Activated T-cell treated with anti-CD3 and anti-CD28 coated beads, Interleukin-2, amount 50 U/mL, for 4 hours (primary cell): ENCODE data around the gene PDP2. TPM values are rescaled to one million over a fixed set of nuclear protein-coding genes. Genes with fewer than 3 reads are reported as not detected.
"Not testable (repeated sequence)": the region's sequence is repeated elsewhere in the genome, so short reads cannot be mapped to it uniquely, and the experiment has no call there.

Source experiments
- ATAC-seq, 2 donors: fragments of 200-7000 bp; cut with Tn5 transposase; one replicate each; pipeline ENCODE4 v1.10.0; 2021
- DNase-seq: peaks from one replicate; pipeline ENCODE4 v3.0.0-alpha.2; 2020
- H3K27me3 Mint-ChIP-seq: one replicate; pipeline ENCODE4 v1.8.0; 2021; ENCODE audit warnings: low read depth, mixed read lengths
- H3K36me3 Mint-ChIP-seq: one replicate; pipeline ENCODE4 v1.8.0; 2022; ENCODE audit warnings: mixed read lengths; ENCODE audit not compliant: insufficient read depth
- H3K4me1 Mint-ChIP-seq: one replicate; pipeline ENCODE4 v1.8.0; 2021; ENCODE audit warnings: low read depth, mixed read lengths
- H3K4me3 Mint-ChIP-seq: one replicate; pipeline ENCODE4 v1.8.0; 2021; ENCODE audit warnings: mild to moderate bottlenecking, moderate library complexity, mixed read lengths
- H3K9me3 Mint-ChIP-seq: one replicate; pipeline ENCODE4 v1.8.0; 2021; ENCODE audit warnings: mixed read lengths
- total RNA-seq, 3 donors: library from RNA; stranded (reverse); gene quantifications; one replicate each; pipeline ENCODE4 v1.2.1, GENCODE V29; 2021

Gene PDP2
- total RNA-seq, 3 donors from 2014 or later: 27.4 to 31.1 (median 28.4) TPM

DNA sequence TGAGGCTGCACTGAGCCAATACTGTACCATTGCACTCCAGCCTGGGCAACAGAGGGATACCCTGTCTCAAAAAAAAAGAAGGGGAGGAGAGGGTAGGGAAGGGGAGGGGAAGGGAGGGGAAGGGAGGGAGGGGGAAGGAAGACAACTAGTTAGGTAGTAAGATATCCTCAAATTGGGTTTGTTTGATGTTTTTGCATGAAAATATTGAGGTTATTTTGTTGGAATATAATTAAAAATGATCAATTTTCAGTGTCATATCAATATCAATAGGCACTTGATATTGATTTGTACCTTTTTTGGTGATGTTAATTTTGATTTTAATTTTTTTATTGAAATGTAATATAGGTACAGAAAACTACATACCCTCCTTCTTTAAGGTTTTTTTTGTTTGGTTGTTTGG lies 16.6 kb upstream of the PDP2 start:
- ATAC-seq (no peak), DNase-seq (no peak)
- Mint-ChIP-seq H3K9me3 (no peaks in the 10 kb centered on the region), H3K4me1 (peaks cover 5% of the 10 kb centered on the region), H3K36me3 (no peaks in the 10 kb centered on the region), H3K4me3 (no peak overlapping the region), H3K27me3 (no peaks in the 10 kb centered on the region)

DNA sequence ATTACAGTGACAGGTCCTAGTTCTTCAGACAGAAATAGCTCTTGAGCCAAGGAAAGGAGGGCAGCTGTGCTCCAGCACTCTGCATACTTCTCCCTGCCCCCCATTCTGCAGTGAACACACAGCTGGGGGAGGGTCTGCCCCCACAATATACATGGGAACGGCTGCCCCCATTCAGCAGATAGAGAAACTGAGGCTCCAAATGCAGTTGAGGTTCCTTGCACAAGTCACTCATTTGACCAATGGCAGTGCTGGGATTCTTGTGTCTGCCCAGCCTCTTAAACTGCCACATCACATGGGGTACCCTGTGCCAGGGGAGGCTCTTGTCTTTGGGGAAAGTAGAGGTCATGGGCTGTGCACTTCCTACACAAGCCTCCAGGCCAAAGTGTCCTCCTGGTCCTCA lies 10.9 kb upstream of the PDP2 start:
- no peak overlapping the region for H3K4me3 Mint-ChIP-seq
- no peak for DNase-seq
- H3K9me3 Mint-ChIP-seq: no peaks in the 10 kb centered on the region
- ATAC-seq: no peak
- peaks cover 24% of the 10 kb centered on the region for H3K4me1 Mint-ChIP-seq
- H3K36me3 Mint-ChIP-seq: no peaks in the 10 kb centered on the region
- H3K27me3 Mint-ChIP-seq: no peaks in the 10 kb centered on the region

DNA sequence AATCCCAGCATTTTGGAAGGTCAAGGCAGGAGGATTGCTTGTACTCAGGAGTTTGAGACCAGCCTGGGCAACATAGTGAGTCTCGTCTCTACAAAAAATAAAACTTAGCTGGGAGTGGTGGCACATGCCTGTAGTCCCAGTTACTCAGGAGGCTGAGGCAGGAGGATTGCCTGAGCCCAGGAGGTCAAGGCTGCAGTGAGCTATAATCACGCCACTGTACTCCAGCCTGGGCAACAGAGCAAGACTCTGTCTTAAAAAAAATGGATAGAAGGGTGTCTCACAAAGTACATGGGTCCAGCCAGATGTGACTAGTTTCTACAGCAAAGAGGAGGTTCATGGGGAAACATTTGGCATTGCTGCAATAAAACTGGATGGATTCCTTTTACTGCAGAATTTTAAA lies 9.0 kb upstream of the PDP2 start:
- not testable (repeated sequence) for DNase-seq, H3K27me3 Mint-ChIP-seq, ATAC-seq, H3K9me3 Mint-ChIP-seq, H3K4me3 Mint-ChIP-seq, H3K36me3 Mint-ChIP-seq
- H3K4me1 Mint-ChIP-seq: peaks cover 39% of the 10 kb centered on the region

DNA sequence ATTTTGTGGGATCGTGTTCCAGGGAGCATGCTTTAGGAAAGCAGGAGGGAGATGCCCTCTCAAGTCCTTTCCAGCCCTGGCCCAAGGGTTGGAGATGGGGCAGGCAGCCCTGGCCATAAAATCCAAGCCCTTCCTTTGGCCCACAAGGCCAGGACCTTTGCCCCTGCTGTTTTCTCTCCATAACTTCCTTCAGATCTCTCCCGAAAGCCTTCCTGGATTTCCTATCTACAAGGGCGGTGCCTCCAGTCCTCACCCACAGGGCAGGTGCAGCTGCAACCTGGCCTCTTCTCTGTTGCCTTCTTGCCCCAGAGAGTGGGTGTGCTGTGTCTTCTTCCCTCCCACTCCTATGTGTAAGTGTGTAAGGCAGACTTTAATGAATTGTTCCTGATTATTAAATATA lies 8.5 kb upstream of the PDP2 start:
- ATAC-seq (no peak), DNase-seq (no peak)
- peaks cover 8% of the 10 kb centered on the region for H3K9me3 Mint-ChIP-seq
- H3K27me3 Mint-ChIP-seq: no peaks in the 10 kb centered on the region
- no peak overlapping the region for H3K4me3 Mint-ChIP-seq
- peaks cover 42% of the 10 kb centered on the region for H3K4me1 Mint-ChIP-seq
- H3K36me3 Mint-ChIP-seq: no peaks in the 10 kb centered on the region

DNA sequence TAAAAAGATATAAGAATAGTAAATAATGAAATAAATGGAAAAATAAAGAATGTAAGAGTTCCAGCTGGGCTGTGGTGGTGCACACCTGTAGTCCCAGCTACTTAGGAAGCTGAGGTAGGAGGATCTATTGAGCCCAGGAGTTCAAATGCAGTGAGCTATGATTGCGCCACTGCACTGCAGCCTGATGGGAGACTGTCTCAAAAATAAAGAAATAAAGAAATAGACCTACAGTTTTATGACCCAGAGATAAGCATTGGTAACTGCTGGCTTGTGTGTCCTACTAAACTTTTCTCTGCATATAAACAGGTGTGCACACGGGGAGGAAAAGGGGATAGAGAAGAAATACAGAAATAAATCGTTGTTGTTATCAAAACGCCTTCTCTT lies 7.8 kb upstream of the PDP2 start:
- ATAC-seq: no peak
- Mint-ChIP-seq H3K36me3 (no peaks in the 10 kb centered on the region), H3K4me1 (peaks cover 42% of the 10 kb centered on the region), H3K4me3 (peak overlapping the region; percentile 63), H3K9me3 (peaks cover 8% of the 10 kb centered on the region), H3K27me3 (no peaks in the 10 kb centered on the region)
- DNase-seq: no peak

DNA sequence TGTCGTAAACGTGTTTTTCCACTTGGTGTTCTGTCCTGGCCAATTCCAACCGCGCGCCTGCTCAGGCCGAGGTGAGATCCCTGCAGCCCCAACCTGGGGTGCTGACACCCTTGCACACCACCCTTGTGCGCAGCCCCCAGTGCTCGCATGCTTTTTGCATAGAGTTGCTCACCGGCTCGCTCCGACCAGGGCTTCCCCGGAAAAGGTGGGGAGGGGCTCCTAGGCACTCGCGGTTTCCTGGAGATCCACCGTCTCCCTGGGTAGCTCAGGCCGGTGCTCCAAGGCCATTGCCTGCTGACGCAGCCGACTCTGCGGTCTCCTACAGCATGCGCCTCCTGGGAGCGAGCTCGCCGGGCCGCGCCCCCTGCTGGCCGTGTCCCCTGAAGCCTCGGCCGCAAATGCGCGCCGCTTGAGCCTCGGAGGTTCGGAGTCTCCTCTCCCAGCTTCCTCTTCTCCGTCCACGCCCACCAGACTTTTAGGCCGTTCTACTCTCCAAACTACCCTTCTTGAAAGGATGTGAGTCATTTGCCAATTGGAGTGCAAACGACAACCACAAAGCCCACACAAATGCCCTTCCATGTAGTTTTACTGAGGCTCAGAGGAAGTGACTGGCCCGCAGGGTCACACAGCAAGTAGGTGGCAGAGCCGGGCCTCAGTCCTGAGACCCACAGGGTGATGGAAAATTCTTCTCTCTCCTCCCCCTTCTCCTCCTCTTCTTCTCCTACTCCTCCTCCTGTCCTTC lies 7.2 kb upstream of the PDP2 start:
- Mint-ChIP-seq H3K27me3 (no peaks in the 10 kb centered on the region), H3K36me3 (no peaks in the 10 kb centered on the region), H3K9me3 (peaks cover 8% of the 10 kb centered on the region), H3K4me1 (peaks cover 42% of the 10 kb centered on the region), H3K4me3 (peak overlapping the region; percentile 63)
- peak; percentile 74 to 80 for ATAC-seq
- peak; percentile 86 for DNase-seq

DNA sequence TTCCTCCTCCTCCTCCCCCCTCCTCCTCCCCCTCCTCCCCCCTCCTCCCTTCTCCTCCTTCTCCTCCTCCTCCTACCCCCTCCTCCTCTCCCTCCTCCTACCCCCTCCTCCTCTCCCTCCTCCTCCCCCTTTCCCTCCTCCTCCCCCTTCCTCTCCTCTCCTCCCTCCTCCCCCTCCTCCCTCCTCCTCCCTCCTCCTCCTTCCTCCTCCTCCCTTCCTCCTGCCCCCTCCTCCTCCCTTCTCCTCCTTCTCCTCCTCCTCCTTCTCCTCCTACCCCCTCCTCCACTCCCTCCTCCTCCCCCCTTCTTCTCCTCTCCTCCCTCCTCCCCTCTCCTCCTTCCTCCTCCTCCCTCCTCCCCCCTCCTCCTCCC lies 6.6 kb upstream of the PDP2 start:
- H3K4me1 Mint-ChIP-seq: peaks cover 47% of the 10 kb centered on the region
- H3K36me3 Mint-ChIP-seq: no peaks in the 10 kb centered on the region
- DNase-seq (no peak), ATAC-seq (no peak)
- H3K9me3 Mint-ChIP-seq: peaks cover 8% of the 10 kb centered on the region
- no peak overlapping the region for H3K4me3 Mint-ChIP-seq
- H3K27me3 Mint-ChIP-seq: no peaks in the 10 kb centered on the region

DNA sequence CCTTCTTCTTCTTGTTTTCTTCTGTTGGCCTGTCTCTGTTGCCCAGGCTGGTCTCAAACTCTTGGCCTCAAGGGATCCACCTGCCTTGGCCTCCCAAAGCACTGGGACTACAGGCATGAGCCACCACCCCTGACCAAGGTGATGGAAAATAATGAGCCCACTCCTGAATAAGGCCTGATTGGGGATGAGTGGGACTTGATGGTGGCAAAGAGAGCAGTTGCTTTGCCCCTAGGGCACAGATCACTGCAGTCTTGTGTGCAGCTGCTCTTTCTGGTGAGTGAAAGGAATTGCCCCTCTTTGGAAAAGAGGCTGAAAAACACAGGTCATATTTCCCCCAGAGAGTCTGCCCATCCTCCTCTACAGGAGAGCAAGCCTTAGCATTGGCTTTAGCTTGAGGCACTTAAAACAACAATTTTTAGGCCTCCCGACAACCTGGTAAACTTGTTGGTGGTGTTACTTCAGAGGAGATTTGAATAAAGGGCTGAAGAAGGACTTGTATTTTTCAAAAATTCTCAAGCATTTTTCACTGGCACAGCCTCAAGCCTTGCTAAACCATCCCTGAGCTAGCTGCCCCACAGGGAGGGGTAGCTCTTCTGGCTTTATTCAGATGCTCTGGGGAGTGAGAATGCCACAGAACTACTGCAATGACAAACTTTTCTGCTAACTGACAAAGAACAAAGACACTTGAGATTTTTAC lies 6.1 kb upstream of the PDP2 start:
- peaks cover 48% of the 10 kb centered on the region for H3K4me1 Mint-ChIP-seq
- H3K9me3 Mint-ChIP-seq: peaks cover 8% of the 10 kb centered on the region
- H3K36me3 Mint-ChIP-seq: no peaks in the 10 kb centered on the region
- DNase-seq (no peak), ATAC-seq (no peak)
- H3K27me3 Mint-ChIP-seq: no peaks in the 10 kb centered on the region
- peak overlapping the region; percentile 31 for H3K4me3 Mint-ChIP-seq

DNA sequence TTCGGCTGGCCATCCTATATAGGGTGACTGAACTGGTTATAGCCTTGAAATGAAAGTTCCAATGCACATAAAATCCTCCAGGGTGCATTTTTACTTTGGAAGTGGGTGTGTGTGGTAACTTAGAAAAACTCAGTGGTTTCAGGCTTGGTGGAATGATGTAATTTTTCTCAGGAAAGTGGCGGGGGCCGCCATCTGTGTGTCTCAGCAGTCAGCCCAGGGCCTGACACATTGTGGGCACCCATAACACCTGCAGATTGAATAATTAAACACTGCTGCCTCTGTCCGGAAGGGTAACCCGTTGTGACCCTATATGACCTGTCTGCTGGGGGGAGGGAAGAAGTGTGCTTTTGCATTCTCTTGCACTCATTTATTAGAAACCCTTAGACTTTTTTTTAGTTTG lies 2.2 kb upstream of the PDP2 start:
- Mint-ChIP-seq H3K27me3 (no peaks in the 10 kb centered on the region), H3K36me3 (peaks cover 2% of the 10 kb centered on the region), H3K9me3 (peaks cover 8% of the 10 kb centered on the region), H3K4me3 (peak overlapping the region; percentile 4), H3K4me1 (peaks cover 54% of the 10 kb centered on the region)
- ATAC-seq: peak; percentile 49 to 50
- peak; percentile 22 for DNase-seq

DNA sequence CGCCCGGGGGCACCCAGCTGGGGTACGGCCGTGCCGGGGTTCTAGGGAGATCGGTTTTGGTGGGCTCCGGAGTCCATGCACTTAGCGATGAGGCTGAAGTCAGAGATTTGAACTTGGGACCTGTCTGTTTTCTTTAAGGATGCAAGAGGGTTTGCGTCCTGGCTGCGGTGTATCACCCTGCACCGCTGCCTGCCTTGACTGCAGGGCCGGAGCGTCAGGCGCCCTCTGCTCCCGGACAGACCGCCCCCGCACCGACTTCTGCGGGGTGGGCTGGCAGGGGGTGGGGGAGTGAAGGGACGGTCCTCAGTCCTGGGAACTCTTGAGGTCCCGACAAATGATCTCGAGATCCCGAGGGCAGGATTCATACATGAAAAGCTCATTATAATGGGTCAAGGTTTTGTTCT lies 701 bp downstream of the PDP2 start:
- ATAC-seq (peak; percentile 3 to 7), DNase-seq (no peak)
- H3K36me3 Mint-ChIP-seq: peaks cover 13% of the 10 kb centered on the region
- peaks cover 7% of the 10 kb centered on the region for H3K9me3 Mint-ChIP-seq
- no peaks in the 10 kb centered on the region for H3K27me3 Mint-ChIP-seq
- H3K4me1 Mint-ChIP-seq: peaks cover 34% of the 10 kb centered on the region
- peak overlapping the region; percentile 99 for H3K4me3 Mint-ChIP-seq

DNA sequence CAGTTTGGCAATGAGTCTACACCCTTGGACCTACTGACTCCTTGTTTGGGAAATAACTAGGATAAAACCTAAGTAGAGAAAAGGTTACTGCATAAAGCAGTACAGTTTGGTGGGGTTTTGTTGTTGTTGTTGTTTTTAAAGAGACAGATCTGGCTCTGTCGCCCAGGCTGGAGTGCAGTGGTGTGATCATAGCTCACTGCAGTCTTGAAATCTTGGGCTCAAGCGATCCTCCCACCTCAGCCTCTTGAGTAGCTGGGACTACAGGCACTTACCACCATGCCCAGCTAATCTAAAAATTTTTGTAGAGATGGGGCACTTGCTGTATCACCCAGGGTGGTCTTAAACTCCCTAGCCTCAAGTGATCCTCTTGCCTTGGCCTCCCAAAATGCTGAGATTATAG lies 1.2 kb downstream of the PDP2 start:
- DNase-seq (no peak), ATAC-seq (no peak)
- H3K4me1 Mint-ChIP-seq: peaks cover 31% of the 10 kb centered on the region
- peaks cover 14% of the 10 kb centered on the region for H3K36me3 Mint-ChIP-seq
- H3K9me3 Mint-ChIP-seq: peaks cover 2% of the 10 kb centered on the region
- peak overlapping the region; percentile 99 for H3K4me3 Mint-ChIP-seq
- H3K27me3 Mint-ChIP-seq: no peaks in the 10 kb centered on the region

DNA sequence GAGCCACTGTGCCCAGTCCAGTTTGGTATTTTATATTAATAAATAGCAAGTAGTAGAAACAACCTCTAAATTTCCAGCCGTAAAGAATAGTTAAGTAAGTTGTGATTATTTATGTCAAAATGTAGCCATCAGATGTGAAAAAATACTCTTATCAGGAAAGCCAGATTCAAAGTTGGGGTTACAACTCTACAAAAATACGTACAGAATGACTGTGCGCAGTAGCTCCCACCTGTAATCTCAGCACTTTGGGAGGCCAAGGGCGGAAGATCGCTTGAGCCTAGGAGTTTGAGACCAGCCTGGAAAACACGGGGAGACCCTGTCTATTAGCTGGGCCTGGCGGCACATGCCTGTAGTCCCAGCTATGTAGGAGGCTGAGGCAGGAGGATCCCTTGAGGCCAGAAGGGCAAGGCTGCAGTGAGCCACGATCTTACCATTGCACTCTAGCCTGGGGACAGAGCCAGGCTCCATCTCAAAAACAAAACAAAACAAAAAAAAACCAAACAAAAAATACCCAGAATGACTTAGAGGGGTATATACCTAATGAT lies 1.7 kb downstream of the PDP2 start:
- Mint-ChIP-seq H3K9me3 (no peaks in the 10 kb centered on the region), H3K4me1 (peaks cover 34% of the 10 kb centered on the region), H3K36me3 (peaks cover 19% of the 10 kb centered on the region), H3K27me3 (no peaks in the 10 kb centered on the region), H3K4me3 (peak overlapping the region; percentile 99)
- ATAC-seq (no peak), DNase-seq (no peak)

DNA sequence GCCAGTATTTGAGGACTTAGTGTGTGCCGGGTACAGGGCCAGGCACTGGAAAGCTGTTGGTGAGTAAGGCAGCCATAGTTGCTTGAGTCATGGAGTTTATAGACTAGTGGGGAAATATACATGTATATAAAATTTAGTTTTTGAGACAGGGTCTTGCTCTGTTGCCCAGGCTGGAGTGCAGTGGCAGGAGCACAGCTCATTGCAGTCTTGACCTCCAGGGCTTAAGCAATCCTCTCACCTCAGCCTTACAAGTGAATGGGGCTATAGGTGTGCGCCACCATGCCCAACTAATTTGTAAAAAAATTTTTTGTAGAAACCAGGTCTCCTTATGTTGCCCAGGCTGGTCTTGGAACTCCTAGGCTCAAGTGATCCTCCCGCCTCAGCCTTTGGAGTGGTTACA lies 2.4 kb downstream of the PDP2 start:
- Mint-ChIP-seq H3K4me3 (no peak overlapping the region), H3K36me3 (peaks cover 23% of the 10 kb centered on the region), H3K4me1 (peaks cover 38% of the 10 kb centered on the region), H3K27me3 (no peaks in the 10 kb centered on the region), H3K9me3 (no peaks in the 10 kb centered on the region)
- no peak for DNase-seq
- ATAC-seq: no peak

DNA sequence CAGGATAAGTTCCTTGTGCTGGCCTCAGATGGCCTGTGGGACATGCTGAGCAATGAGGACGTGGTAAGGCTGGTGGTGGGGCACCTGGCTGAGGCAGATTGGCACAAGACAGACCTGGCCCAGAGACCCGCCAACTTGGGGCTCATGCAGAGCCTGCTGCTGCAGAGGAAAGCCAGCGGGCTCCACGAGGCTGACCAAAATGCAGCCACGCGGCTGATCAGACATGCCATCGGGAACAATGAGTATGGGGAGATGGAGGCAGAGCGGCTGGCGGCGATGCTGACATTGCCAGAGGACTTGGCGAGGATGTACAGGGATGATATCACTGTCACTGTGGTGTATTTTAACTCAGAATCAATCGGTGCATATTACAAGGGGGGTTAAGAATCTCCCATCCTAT lies 5.2 kb downstream of the PDP2 start:
- Mint-ChIP-seq H3K4me1 (peaks cover 25% of the 10 kb centered on the region), H3K9me3 (no peaks in the 10 kb centered on the region), H3K36me3 (peaks cover 25% of the 10 kb centered on the region), H3K27me3 (no peaks in the 10 kb centered on the region), H3K4me3 (no peak overlapping the region)
- DNase-seq (no peak), ATAC-seq (no peak)

DNA sequence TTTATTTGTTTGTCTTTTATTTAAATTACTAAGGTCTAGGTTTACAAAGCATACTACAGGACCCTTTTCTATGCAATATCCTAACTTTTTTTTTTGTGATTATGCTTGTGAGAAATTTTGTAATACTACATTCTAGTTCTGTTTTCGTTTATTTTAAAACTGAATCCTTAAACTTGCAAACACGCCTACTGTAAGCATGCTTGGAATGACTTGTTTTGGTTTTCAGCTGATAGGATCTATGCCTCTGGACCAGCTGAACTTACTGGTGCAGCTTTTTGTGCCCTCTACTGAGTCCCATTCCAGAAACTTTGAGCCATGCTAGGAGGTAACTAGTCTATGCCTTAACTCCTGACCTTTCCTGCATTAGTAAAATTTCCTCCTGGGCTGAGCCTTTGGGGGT lies 6.0 kb downstream of the PDP2 start:
- no peaks in the 10 kb centered on the region for H3K9me3 Mint-ChIP-seq
- peaks cover 25% of the 10 kb centered on the region for H3K4me1 Mint-ChIP-seq
- ATAC-seq (no peak), DNase-seq (no peak)
- no peak overlapping the region for H3K4me3 Mint-ChIP-seq
- no peaks in the 10 kb centered on the region for H3K27me3 Mint-ChIP-seq
- peaks cover 25% of the 10 kb centered on the region for H3K36me3 Mint-ChIP-seq
